ENCODE measurements around the gene TENM3.

The TENM3 gene

GRCh38 chr4:182799515-182800215, 556.5 kb downstream of the TENM3 start:
- no peak for TF ChIP-seq CTCF (conservative IDR thresholded peaks at IDR 0.05; ENCODE audit: control insufficient read depth, insufficient read depth, low read depth, low read length)
- no peak for DNase-seq (ENCODE audit: low read depth)
- no peak overlapping the region for H3K4me3 ChIP-seq (ENCODE audit: control insufficient read depth, low read depth, low read length)

GRCh38 chr4:182800216-182800515, 557.0 kb downstream of the TENM3 start:
- TF ChIP-seq CTCF (conservative IDR thresholded peaks at IDR 0.05; ENCODE audit: control insufficient read depth, insufficient read depth, low read depth, low read length): no peak
- H3K4me3 ChIP-seq (ENCODE audit: control insufficient read depth, low read depth, low read length): no peak overlapping the region
- DNase-seq (ENCODE audit: low read depth): no peak

DNA sequence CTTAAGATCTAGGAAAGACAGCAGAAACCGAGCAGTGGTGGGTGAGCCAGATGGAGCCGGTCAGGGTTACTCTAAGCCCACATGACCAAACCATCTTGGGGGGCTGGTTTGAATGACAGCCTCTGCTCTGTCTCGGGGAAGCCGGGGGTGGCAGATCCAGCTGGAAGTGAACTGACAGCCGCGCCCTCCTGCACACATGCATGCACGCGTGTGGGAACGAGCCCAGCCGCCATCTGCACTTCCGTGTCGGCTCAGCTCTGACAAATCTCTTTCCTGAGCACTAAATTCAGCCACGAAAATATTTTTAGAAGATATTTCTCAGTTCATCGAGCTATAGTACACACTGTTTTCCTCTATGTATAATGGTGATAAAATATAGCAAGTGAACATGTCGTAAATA, 558.4 kb downstream of the TENM3 start:
- DNase-seq (ENCODE audit: low read depth): no peak
- TF ChIP-seq CTCF (conservative IDR thresholded peaks at IDR 0.05; ENCODE audit: control insufficient read depth, insufficient read depth, low read depth, low read length): no peak

GRCh38 chr4:182802621-182803020, 559.4 kb downstream of the TENM3 start:
- no peak overlapping the region for H3K4me3 ChIP-seq (ENCODE audit: control insufficient read depth, low read depth, low read length)
- no peak for TF ChIP-seq CTCF (conservative IDR thresholded peaks at IDR 0.05; ENCODE audit: control insufficient read depth, insufficient read depth, low read depth, low read length)
- DNase-seq (ENCODE audit: low read depth): no peak

More for the DNA sequence above, 558.4 kb downstream of the TENM3 start:
- no peak overlapping the region for H3K4me3 ChIP-seq (ENCODE audit: control insufficient read depth, low read depth, low read length)

DNA sequence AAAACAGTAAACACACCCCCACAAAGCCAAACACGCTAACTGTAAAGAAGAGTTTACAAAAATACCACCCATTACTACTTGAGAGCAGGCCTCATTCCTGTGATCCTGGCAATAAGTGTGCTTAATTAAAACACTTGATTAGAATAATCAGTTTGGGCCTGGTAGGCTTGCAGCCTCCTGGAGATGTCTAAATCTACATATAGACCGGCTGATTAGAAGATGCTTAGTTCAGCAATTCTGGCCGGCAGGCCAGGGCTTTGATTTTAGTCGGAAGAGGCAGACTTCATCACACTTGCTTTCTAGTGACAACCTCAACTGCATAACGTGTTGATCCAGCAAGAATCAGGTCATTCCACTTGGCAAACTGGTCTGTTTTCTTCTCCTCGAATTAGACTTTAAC, 560.0 kb downstream of the TENM3 start:
- DNase-seq (ENCODE audit: low read depth): no peak
- H3K4me3 ChIP-seq (ENCODE audit: control insufficient read depth, low read depth, low read length): no peak overlapping the region
- TF ChIP-seq CTCF (conservative IDR thresholded peaks at IDR 0.05; ENCODE audit: control insufficient read depth, insufficient read depth, low read depth, low read length): no peak

DNA sequence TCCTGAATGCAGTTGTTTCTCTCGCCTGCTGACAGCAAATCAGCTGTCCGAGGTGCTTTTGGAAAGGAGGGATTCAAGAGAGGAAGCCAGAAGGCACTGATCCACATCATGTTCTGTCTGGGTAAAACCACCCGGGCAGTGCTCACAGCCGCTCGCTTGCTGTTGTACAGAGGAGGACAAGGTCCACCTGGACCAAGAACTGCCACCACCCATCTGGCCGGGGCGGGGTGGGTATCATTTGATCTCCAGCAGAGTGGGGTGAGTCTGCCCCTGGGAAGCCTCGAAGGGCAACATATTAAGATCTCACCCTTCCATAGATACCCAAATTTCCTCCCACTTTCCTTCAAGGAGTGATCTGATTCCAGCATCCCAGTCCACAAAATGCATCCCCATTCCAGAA, 560.9 kb downstream of the TENM3 start:
- H3K4me3 ChIP-seq (ENCODE audit: control insufficient read depth, low read depth, low read length): no peak overlapping the region
- TF ChIP-seq CTCF (conservative IDR thresholded peaks at IDR 0.05; ENCODE audit: control insufficient read depth, insufficient read depth, low read depth, low read length): no peak
- DNase-seq (ENCODE audit: low read depth): no peak

DNA sequence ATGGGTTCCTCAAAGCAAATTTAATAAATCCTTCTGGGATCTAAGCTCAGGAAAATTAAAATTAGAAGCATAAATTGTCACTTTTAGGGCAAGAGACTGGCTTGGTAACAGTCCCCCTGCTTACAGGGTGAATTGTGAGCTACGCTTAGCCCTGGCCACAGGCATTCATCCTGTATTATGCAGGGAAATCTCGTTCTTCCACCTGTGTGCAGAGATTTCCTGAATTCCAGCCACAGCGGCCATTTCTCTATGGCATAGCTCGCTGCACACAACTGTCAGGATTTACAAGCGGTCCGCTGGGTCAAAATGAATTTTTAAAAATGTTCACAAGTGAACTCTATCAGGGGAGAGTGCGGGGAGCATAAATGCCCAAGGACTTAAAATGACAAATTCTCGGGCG, 562.1 kb downstream of the TENM3 start:
- H3K4me3 ChIP-seq (ENCODE audit: control insufficient read depth, low read depth, low read length): no peak overlapping the region
- no peak for DNase-seq (ENCODE audit: low read depth)
- no peak for TF ChIP-seq CTCF (conservative IDR thresholded peaks at IDR 0.05; ENCODE audit: control insufficient read depth, insufficient read depth, low read depth, low read length)

Measured in fibroblast of mammary gland (primary cell).